ENCODE data around the gene NTNG1.

The NTNG1 gene

DNA sequence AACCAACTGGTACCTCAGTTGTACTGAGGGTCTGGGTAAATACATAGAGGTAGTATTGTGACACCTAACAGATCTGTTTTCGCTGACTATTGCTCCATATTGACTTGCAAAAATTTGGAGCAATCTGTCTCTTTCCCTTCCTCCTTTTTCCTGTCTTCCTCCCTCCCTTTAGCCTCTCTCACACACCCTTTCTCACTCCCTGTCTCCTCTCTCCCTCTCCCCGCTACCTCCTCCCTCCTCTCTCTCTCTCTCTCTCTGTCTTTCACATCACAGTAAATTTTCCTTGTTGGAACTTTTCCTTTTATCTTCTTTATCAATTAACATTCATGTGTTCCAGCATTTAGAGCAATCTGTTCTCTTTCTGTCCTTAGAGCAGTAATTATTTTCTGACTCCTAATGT, 278.2 kb downstream of the NTNG1 start:
- no peak for DNase-seq

DNA sequence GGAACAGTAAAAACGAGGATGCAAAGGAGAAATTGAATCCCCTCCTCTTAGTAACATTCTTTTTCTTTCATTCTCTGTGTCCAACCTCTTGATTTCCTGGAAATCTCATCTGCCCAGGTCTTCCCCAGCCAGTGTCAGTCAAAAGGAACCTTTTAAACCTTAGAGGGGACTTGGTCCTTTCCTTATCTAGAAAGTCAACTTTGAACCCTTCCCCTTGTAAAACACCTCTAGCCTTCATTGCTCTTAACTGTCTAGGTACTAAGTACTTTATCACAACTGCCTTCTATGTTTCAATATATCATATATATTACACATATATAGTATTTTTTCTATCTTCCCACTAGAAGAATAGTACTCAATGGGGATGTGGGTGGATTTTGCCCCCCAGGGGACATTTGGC, 282.1 kb downstream of the NTNG1 start:
- no peak for DNase-seq

DNA sequence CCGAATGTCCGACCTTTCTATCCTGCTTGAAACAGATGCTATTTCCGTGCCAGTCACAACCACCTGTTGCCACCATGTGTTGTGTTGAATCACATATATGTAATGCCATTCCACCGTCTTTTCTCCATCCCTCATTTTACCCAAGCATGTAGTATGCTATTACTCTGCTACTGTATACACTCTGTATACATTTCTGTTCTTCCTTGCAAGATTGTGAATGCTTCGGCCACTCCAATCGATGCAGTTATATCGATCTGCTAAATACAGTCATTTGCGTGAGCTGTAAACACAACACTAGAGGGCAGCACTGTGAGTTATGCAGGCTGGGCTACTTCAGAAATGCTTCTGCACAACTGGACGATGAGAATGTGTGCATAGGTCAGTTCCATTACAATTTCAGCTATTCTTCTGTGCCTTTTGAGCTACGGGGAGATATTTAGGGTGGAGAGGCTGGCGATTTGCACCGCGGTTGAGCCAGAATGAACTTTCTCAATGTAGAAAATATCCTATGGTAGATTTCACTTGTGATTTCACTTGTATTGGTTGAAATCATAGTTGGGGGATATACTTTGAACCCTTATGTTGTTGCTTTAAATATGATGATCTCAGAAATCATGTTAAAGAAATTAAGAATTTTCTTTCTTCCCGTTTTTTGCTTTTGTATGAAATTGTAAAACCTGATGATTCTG, 289.8 kb downstream of the NTNG1 start:
- no peak for DNase-seq

DNA sequence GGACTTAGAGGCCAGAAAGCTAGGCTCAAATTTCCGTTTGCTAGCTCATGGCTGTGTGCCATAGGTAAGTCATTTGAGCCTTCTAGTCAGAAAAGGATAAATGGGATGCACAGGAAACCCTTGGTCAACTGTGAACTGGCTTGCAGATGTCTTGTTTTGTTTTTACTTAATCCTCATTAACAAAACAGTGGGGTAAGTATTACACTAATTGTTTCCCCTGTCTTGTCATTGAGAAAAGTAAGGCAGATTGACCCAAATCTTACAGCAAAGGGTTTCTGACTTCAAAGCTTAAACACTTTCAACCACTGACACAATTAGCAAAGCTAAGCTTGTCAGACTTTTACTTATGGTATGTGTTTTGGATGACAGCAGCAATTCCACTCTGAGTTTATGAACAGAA, 291.3 kb downstream of the NTNG1 start:
- no peak for DNase-seq

DNA sequence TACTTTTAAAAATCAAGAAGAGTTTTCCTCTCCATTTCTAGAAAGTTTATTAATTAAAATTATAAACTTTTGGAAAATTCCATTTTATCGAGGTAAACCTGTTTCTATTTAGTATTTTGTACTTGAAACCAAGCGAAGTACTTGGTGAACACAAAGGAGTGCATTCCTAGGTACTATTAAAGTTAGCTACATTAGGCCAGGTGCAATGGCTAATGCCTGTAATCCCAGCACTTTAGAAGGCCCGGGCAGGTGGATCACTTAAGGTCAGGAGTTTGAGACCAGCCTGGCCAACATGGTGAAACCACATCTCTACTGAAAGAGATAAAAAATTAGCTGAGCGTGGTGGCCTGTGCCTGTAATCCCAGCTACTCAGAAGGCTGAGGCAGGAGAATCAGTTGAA, 292.2 kb downstream of the NTNG1 start:
- no peak for DNase-seq

DNA sequence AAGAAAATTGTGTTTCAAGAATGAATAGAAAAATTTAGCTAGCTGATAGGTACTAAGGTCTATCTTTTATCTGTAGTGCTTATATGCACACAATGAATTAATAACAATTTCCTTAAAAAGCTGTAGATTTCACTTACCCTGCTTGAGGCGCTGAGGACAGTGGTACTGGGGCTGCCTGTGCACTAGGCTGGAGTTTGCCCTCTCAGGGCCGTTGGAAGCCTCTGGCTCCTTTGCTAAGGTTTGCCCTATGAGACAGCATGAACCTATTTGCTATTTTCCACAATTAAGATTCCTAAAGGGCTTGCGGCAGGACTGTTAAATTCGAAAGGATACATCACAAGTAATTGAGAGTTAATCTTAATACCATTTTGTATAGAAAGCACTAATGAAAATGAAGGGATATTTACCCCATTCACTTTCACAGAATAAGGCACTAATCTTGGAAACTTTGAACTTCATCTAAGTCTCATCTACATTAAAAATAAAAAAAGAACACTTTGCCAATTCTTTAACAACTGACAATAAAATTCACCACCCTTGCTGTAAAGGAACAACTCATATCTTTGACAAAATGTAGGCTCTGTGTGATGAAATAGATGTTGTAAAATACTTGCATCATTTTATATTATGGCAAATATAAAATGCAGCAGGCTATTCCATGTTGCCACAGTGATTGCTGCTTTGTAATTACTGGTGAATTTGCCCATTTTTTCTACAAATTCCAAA, 293.0 kb downstream of the NTNG1 start:
- no peak for DNase-seq

DNA sequence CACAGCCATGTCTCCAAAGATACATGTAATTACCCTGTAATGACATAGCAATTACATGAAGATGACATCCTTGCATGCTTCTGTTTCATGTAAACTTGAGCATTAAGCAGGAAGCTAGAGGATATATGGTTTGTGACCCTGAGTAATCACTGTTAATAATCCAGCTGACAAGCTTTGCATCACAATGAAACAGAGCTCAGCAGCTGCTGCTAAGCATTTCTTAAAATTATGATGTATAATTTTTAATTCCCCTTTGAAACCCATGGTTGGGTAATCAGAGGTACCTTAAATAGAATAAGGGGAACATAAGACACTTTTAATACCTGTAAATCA, 293.5 kb downstream of the NTNG1 start:
- no peak for DNase-seq

DNA sequence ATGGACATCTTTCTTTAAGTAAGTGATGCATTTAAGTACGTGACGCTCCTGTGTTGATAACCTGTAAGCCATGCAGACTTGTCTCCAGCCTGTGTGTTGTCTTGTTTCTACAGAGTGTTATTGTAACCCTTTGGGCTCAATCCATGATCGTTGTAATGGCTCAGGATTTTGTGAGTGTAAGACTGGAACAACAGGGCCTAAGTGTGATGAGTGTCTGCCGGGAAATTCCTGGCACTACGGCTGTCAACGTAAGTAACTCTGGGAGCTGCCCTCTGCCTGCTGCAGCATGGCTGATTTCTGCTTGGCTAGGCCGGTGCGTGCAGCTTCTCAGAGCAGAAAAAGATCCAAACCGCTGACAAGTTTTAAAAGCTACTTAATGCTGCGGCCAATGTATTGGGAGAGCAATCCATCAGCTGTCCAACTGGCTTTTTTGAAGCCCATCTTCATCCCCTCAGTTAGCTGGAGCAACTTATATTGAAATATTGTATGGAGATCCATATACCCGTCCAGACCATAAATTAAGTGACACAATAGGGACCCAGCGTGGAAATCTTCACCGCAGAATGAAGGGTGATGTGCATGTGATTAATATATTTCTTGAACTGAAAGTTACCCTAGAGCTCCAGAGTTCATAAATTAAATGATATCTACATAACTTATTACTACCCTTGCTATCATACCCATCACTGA, 295.9 kb downstream of the NTNG1 start:
- no peak for DNase-seq

DNA sequence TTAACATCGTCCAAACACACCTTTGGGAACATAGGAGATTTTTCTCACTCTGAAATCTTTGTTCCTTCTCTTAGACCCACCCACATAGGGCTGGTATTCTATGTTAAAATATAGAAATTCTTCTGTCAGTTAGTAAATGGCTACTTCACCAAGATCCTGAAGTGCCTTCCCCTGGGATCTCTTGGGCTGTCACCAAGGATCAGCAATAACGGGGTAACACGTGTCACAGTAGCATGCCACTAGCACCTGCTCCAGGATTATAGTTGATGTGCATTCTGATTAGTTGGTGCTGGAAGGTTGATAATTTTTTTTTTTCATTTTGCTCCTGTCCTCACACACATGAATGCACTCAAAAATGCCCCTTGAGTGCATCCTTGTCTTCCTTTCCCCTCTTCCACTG, 298.7 kb downstream of the NTNG1 start:
- no peak for DNase-seq

DNA sequence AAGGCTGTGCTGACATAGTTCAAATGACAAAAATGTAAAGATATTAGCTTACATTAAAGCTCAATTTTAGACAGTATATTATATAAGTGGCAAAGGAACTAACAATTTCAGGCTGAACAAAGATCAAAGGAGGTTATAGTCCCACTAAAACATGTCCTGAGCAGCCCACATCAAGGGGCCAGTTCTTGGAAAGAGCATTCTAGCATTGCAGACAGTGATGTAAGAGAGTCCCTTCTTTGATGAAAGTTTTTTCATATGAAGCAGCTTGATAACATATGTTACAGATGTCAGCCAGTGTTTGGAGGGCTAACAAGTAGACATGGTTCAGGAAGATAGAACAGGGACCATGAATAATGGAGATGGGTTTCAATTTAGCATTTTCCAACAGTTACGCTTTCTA, 301.7 kb downstream of the NTNG1 start:
- DNase-seq: no peak

DNA sequence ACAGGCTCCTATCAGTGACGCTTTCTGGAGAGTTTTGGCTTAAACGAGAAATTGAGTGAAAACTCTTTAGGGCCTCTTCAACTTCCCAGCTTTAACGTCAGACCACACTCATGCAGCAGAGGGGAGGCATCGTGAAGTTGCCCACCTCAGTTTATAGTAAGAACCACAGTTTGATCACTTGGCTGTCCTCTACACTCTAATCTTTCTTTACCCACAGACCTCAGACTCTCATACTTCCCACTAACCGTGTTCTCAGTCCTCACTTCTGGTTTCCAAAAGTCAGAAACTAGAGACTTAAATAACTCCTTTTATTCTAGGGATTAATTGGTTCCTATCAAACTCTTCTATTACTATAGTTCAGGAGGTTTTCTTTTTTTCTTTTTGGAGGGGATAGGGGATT, 302.2 kb downstream of the NTNG1 start:
- DNase-seq: no peak

DNA sequence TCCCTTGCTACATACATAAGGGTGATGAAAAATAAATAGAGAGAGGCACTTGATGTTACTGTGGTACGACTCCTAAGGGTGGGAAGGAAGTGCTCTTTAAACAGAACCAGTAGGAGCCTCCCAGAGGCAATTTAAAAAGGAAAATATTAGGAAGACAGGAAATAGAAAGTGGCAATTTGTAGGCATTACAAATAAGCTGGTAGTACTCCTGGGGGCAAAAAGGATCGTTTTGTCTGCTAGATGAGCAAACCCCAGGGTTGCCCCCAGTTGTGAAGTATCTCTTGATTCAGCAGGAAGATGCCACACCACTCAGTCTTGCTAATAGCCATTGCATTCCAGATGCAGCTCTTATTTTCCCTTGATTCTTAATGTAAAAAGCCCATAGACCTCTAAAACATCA, 303.0 kb downstream of the NTNG1 start:
- no peak for DNase-seq

DNA sequence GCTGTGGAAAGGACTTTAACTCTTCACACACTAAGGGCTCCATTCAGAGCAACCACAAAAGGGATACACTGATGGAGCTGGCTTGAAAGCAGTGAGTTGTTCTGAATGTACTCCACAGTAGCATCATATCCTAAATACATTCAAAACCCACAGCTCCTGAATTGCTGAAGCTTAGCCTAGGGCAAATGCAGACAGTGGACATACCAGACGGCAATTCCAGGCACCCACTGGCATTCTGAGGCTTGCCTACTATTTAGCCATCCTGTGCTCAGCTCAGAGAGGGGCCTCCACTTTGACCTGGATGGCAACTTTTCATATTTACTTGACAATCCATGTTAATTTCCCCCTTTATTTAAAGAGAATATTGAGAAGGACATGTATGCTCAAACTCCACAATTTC, 303.5 kb downstream of the NTNG1 start:
- DNase-seq: no peak

DNA sequence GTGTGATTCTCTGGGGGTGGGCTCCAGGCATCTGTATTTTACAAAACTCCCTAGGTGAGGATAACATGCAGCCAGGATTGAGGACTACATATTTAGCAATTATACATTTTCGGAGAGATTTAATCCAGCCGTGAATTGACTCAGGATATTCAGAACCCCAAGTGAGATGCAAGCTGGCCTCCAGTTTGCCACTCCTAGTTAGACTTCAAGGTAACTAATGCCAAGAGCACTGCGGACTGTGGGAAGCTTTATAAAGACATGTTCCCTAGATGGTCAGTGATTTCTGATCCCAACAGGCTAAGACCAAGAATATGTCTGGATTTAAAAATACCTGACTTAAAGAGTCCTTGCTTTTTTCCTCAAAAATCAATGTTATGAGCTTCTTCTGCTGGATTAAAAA, 308.5 kb downstream of the NTNG1 start:
- DNase-seq: no peak

DNA sequence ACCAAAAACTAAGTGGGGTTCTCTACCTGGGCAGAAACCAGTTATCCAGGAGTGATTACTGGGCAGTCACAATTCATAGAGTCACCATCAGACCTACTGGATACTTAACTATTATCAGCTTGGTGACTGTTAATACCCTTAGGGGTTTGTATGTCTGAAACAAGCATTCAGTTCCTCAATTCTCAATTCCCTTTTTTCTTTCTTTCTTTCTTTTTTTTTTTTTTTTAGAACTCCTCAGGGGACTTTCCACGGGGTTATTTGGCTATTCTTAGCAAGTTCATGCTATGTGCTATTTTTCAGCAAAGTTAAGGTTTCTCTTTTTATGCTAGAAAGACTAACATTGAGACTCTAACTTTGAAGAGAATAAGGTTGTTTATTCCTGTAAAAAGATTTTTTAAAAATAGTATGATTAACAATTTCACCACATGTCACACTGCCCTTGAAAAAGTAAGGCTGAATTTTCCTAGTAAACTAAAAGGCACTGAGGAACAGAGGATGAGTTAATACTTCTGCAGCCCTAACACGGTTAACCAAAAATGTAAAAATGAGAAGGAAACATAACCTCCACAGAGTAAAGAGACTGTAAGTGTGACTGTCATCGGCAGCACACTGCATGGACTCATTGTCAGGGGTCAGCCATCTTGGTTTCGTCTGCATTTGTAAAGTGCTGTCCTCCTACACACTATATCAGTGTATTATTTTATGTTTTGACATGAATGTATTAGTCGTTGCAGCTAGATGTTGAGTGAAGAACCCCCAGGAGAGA, 310.2 kb downstream of the NTNG1 start:
- no peak for DNase-seq

DNA sequence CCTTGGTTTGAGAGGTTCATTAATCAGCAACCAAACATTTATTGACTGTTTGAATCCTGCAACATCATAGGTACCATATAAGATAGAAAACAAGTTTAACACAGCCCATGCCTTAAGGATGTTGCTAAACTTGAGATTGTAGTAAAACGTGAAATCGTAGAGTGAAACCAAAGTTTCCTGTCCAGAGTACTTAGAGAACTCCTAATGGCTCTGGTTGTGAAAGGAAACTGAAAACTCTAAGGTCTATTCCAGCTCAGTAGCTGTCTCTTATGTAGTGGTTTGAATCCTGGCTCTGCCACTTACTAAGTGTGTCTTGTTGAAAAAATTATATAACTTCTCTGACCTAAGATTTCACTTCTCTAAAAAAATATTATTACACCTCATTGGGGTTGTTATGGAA, 310.9 kb downstream of the NTNG1 start:
- DNase-seq: no peak

DNA sequence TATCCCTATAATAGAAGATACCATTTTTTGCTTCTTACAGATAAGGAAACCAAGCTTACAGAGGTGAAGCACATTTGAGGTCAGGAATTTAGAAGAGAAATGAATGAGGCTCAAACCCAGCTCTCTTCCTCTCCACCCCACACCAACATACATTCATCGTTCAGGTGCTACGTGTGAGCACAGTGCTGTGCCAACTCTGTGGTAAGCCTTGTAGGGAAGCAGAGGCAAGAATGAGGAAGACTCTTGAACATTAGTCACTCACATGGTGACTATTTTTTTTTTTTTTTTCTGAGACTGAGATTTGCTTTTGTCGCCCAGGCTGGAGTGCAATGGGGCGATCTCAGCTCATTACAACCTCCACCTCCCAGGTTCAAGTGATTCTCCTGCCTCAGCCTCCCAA, 314.0 kb downstream of the NTNG1 start:
- no peak for DNase-seq

DNA sequence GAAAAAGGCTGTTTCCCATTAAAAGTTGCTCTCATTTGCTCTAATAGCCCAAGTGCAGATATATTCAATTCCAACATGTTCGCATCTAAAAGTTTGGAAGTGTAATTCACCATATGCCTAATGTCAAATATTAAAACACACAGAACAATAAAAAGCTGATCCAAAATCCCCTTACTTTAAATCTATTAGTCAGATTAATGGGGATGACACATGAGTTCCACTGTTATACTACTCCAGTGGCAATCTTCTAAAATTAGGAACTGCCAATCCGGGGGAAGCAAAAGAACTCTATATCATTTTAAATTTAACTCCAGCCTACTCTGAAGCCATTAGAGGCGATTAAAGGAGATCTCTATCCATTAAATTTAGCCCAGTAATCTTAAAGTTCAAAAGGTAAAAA, 317.1 kb downstream of the NTNG1 start:
- DNase-seq: no peak

DNA sequence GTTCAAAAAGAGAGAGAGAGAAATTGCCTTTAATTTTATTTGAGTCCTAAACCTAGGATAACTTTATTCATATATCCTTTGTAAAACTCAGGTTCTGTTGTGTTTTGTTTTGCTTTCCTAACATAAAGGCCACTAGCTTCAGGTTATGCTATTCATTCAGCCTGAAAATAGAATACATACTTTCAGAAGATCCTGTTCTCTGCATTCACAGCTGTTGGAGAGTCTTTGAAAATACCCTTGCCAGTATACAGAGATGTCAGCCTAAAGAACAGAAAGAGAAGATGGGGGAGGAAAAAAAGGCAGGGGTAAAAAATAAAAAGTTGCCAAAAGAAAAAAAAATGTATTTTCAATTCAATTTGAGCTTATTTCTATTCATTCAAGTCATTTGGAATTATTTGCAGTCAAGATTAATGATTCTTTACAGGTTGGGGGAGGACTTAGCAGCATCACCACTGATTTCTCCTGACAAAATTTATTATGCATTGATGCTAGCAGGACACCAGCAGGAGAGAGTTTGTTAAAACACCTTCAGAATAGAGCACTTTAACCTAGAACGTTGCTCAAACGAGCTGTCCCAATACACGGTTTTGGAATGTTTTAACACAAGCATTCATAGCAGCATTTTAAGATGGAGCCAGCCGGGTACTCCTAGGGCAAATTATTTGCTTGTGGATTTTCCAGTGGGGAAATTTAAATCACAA, 318.5 kb downstream of the NTNG1 start:
- DNase-seq: no peak

DNA sequence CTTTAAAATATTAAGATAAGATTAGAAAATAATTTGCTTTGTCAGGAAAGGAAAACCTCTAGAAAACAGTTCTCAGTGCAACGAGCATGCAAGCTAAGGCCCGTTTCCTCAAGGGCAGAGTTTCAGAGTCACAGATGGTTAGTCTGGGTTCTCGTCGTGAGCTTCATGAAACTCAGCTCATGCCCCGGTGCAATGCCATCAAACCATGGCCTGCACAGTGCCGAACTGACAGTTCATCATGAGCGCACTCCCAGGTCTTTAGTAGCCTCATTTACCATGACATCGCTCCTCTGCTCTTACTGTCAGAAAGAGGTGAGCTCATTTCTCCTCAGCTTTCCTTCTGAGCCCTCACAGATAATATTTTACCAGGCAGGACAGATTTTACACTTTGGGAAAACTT, 319.2 kb downstream of the NTNG1 start:
- DNase-seq: no peak

DNA sequence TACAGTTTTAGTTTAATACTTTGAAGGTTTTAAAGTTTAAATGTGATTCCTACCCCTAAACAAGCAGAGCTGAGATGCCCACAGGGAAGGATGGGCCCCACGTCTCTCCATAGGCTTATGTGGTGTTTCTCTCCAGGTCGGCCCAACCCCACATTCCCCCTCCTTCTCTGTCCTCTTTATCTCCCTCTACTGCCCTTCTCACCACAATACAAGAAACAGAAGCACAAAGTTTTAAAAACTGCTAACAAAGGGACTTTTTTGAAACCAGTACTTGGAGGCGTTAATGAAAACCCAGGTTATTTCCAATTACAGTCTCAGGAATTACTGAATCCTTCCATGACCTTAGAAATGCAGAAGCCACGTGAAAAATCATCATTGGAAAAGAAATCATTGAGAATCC, 324.0 kb downstream of the NTNG1 start:
- DNase-seq: no peak

DNA sequence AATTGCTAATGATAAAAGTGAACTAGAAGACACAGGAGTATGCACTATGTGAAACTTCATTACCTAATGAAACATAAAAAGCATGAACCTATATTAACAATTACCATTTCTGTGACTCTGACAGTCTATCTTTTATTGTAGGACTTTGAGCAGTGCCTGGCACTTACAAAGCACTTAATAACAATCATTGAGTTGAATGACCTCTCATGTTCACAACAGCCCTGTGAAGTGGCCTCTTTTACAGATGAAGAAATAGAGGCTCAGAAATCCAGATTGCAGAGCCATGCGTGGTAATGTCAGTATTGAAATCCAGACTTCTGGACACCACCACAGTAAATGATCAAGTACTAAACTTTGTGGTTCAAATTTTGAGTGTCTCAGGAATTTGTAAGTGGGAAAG, 326.4 kb downstream of the NTNG1 start:
- DNase-seq: no peak

DNA sequence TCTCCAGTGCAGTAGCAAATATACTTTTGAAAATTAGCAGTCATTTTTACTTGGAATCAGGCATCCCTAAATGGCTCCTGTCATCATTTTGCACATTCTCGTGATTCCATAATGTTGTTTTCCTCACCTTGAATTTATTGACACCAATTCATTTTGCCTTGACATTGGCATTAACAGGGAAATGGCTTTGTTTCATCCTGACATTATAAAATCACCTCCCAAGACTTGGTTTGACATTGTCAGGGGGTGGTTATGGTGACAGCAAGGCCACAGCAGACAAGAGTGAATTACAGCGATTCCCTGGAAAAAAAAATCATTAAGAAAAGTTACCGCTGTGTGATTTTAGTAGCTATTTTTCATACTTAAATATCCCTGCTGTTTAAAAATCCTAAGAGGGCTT, 327.0 kb downstream of the NTNG1 start:
- no peak for DNase-seq
